HG03520 (cell line): ENCODE data around the gene PLXNA2.
A peak's percentile ranks its signal among the peaks of the same experiment; 100 is the strongest.

Source experiments
- ATAC-seq: cut with Tn5 transposase; IDR thresholded peaks from one replicate; pipeline ENCODE4 v1.9.1; 2021; ENCODE audit warnings: mild to moderate bottlenecking, moderate library complexity; ENCODE audit not compliant: unreplicated experiment

PLXNA2 gene

GRCh38 chr1:208205216-208206013, 38.8 kb downstream of the PLXNA2 start:
- ATAC-seq = no peak

DNA sequence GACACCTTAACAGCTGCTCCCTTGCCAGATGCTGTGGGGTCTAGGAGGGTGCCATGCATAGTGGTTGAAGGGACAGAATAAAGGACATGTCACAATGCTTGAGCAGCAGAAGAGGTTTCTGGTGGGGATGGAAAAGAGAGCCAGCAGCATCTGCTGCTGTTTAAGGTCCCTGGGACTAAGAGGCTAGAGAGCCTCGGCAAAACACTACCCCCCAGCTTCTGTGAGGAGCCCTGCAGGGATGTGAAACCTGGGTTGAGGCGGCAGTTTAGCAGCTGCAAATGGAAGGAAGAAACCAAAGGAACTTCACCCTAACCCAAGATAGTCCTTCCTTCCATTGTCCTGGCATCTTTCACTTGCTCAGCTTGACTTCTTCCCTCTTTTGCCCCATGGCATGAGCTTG, 39.4 kb downstream of the PLXNA2 start:
- no peak for ATAC-seq

- ATAC-seq = no peak
Observed at GRCh38 chr1:208203848-208204609, 40.2 kb downstream of the PLXNA2 start.

- ATAC-seq = no peak
Observed at GRCh38 chr1:208203127-208203847, 40.9 kb downstream of the PLXNA2 start.

DNA sequence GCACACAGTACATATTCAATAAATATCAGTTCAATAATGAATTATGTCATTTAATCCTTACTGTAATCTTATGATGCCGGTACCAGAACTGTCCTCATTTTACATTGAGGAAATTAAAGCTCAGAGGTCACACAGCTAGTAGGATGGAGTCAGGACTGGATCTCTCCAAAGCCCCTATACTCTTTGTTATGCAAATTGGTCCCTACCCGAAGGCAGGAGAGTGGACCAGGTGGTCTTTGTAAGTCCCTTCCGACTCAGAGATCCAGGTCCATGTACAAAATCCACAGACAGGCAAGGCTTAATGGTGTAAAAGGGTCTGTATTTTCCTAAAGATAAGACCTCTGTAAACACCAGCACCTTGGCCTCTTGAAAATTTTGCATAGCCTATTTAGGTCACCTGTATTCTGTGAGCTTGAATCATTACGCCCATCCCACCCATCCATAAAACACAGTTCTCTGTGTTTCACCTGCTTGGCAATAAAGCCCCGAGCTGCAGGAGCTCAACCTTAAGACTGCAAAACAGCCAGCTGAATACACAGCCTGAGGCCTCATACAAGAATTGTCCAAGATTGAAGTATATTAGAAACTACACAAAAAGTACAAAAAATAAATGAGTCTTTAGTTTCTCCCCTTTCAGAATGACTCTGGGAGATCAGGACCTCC, 41.7 kb downstream of the PLXNA2 start:
- no peak for ATAC-seq

GRCh38 chr1:208201229-208201628, 43.0 kb downstream of the PLXNA2 start:
- no peak for ATAC-seq

DNA sequence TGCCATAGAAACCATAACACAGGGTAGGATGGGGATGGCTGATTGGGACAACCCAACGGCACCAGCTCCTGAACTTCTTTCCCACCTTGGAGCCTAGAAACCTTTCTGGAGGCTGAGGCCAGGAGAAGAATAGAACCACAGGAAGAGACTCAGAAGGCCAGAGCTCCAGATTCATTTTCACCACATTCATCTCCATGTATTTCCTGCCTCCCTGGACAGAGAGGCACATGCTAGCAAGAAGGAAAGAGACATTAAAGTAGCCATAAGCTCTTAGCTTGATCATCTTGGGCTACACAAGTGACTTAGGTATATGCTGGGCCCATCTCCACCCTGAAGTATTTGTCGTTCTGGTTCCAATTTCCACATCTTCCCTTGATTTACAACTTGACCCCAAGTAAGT, 44.1 kb downstream of the PLXNA2 start:
- ATAC-seq = no peak

DNA sequence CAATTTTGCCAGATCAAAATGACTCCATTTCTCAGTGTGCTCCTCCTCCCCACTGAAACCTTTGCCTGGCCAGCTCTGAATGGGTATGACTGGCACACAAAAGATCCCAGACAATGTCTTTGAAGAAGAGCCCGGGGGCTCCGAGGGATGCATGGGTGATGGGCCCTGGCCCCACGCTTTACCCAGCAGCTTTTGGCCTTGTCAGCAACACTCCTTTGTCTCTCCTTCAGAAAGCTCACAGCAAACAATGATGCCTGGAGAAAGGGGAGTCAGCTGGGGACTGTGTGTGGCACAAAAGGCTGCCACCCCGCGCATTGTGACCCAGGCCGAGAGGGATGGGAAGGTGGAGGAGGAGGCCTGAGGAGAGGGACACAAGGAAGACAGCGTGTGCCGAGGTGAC, 45.9 kb downstream of the PLXNA2 start:
- no peak for ATAC-seq

DNA sequence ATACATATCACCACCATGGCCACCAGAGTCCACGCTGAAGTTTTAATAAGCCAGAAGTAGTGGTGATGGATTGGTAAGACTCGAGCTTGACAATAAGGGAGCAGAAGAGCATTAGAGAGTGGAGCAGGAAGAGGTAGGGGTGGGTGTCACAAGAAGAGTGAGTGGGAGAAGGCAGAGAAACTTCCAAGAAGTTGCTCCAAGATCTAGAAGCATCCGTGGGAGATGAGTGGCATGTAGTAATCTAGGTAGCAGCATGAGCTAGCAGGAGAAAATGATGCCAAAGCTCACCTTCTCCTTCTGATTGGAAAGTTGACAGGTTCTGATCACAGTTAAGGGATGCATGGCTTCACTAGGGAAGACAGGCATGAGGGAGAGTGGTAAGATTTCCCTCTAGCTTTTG, 49.2 kb downstream of the PLXNA2 start:
- ATAC-seq = no peak

DNA sequence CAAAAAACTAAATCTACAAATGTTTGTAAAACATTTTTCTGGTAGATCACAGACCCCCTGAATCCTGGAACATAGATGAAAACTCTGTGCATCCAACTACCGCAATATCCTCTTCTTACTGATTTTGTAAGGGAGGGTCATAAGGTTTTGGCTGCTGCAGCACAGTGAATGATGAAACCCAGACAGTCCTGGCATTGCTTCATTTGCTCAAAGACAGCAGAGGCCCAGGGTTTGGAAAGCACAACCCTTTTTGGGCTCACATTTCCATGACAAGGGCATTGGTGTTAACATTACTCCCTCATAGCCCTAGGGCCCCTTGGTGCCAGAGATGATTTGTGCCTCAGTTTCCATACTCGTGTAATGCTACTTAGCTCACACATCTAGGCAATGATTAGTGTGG, 51.2 kb downstream of the PLXNA2 start:
- ATAC-seq = no peak

- no peak for ATAC-seq
Observed at GRCh38 chr1:208190784-208191183, 53.4 kb downstream of the PLXNA2 start.

DNA sequence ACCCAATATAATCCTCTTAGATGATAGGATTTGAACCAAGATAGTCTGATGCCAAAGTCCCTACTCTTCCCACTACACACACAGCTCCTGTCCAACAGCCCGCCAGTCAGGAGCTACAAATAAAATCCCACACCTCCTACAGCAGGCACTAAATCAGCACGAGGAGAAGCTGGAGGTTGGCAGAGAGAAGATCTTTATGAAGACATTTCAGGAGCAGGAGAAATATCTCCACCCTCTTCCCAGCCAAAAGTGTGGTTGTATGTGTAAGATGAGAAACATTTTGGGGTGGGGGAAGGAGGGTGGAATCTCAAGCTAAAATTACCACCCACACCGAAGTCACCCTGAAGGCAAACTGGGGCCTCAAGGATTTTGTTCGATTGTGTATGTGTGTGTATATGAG, 54.5 kb downstream of the PLXNA2 start:
- no peak for ATAC-seq

DNA sequence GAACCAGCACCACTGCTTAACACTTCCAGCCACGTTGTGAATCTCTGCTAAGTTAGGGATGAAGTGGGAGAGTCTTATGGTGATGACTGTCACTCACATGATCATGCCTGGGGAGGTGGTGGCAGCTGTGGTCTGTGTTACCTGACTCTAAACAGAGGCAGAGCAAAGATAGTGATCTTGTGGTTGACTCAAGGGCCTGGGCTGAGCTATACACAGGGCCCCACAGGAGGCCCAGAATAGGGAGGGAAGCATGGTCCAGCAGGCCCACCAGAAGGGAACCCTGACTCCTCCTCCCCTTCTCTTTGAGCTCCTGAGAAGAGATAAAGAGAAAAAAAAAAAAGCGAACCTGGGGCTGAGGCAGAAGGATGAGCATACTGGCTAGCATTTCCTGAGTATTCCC, 55.0 kb downstream of the PLXNA2 start:
- ATAC-seq = no peak

DNA sequence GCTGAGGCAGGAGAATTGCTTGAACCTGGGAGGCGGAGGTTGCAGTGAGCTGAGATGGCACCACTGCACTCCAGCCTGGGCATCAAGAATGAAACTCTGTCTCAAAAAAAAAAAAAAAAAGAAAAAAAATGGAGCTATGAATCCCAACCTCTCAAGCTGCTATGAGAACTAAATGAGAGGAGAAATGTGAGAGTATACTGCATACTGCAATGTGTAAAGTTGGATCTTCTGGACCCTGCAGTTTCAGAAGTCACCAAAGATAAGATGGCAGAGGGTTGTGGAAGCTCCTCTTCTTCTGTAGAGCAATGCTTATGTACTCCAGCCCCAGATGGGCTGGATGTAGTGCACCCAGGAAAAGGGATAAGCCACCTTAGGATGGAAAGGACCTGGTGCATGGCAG, 55.6 kb downstream of the PLXNA2 start:
- no peak for ATAC-seq

DNA sequence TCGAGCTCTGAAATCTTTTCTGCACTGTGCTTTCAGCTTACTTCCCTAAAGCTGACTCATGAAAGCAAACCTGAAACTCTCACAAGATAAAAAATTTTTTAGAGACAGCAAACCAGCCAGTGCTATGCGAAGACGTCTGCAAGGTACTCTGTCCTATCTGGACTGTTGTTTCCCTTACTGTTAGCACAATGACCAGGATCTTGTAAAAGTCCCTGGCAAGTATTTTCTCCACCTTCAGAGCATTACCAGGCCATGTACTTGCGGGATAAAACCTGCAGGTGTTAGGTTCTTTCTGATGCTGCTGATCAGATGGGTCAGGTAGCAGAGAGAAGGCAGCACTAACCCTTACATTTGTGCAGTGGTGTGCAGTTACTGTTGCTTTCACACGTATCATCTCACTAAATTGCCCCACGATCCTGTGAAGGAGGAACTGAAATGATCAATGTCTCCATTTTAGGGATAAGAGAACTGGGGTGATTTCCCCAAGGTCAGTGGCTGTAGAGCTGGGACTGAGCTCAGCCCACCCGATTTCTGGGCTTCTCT, 56.6 kb downstream of the PLXNA2 start:
- peak; percentile 72 for ATAC-seq

- no peak for ATAC-seq
Observed at GRCh38 chr1:208185801-208186231, 58.4 kb downstream of the PLXNA2 start.

- ATAC-seq = no peak
Observed at GRCh38 chr1:208184966-208185654, 59.1 kb downstream of the PLXNA2 start.

- no peak for ATAC-seq
Observed at GRCh38 chr1:208183977-208184911, 59.9 kb downstream of the PLXNA2 start.
